Immature natural killer cell (primary cell): ENCODE data around the gene SYNJ2. TPM values are rescaled to one million over a fixed set of nuclear protein-coding genes. Genes with fewer than 3 reads are reported as not detected.

ENCODE experiments used
- DNase-seq, 3 donors: peaks; one replicate each; pipeline ENCODE4 v3.0.0; 2022; ENCODE audit warnings: mixed read lengths in 1 of 3
- H3K27ac Mint-ChIP-seq, 6 donors: one replicate each; pipeline ENCODE4 v1.8.0; 2020; ENCODE audit warnings: mixed read lengths in 6 of 6, mild to moderate bottlenecking in 5 of 6, inconsistent platforms in 4 of 6, moderate library complexity in 3 of 6
- H3K27me3 Mint-ChIP-seq, 3 donors: one replicate each; pipeline ENCODE4 v1.8.0; 2020 to 2021; ENCODE audit warnings: low read depth in 3 of 3, mild to moderate bottlenecking in 3 of 3, mixed read lengths in 3 of 3, moderate library complexity in 3 of 3, inconsistent platforms in 1 of 3
- H3K36me3 Mint-ChIP-seq, 3 donors: one replicate each; pipeline ENCODE4 v1.8.0; 2020; ENCODE audit warnings: mixed read lengths in 3 of 3, inconsistent platforms in 2 of 3, mild to moderate bottlenecking in 2 of 3
- H3K4me1 Mint-ChIP-seq, 2 donors: one replicate each; pipeline ENCODE4 v1.8.0; 2020; ENCODE audit warnings: inconsistent platforms in 2 of 2, mild to moderate bottlenecking in 2 of 2, mixed read lengths in 2 of 2, moderate library complexity in 1 of 2
- H3K4me3 Mint-ChIP-seq, 5 donors: one replicate each; pipeline ENCODE4 v1.8.0; 2020; ENCODE audit warnings: mild to moderate bottlenecking in 5 of 5, mixed read lengths in 5 of 5, inconsistent platforms in 3 of 5, moderate library complexity in 3 of 5
- H3K9me3 Mint-ChIP-seq, 6 donors: one replicate each; pipeline ENCODE4 v1.8.0; 2020; ENCODE audit warnings: mild to moderate bottlenecking in 6 of 6, mixed read lengths in 6 of 6, inconsistent platforms in 4 of 6, moderate library complexity in 3 of 6
- polyA plus RNA-seq, 3 donors: library from polyadenylated mRNA; unstranded; fragments of 300-500 nt; fragmentation: Illumina TruSeq; gene quantifications; one replicate each; pipeline ENCODE4 v1.2.3, GENCODE V29; 2021

Gene SYNJ2
- polyA plus RNA-seq, 3 donors from 2014 or later, result 8.7 to 22.0 (median 12.5) TPM

DNA sequence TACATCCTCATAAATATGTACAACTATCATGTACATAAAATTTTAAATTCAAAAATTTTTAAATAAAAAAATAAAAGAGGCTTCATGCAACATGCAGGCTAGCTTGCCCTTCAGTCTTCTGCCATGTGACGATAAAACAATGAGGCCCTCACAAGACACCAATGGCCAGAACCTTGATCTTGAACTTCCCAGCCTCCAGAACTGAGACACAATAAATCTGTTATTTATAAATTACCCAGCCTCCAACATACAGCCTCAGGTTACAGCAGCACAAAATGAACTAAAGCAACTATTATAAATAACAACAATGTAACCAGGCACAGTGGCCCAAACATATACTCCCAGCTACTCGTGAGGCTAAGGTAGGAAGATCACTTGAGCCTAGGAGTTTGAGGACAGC, 143.6 kb downstream of the SYNJ2 start:
- Mint-ChIP-seq H3K27me3 (peaks cover 0 to 2% (median 0%) of the 10 kb centered on the region in 3 donors), H3K27ac (no peak overlapping the region), H3K9me3 (no peaks in the 10 kb centered on the region), H3K4me1 (no peaks in the 10 kb centered on the region), H3K36me3 (peaks cover 18 to 41% (median 35%) of the 10 kb centered on the region in 3 donors), H3K4me3 (no peak overlapping the region)
- no peak for DNase-seq

DNA sequence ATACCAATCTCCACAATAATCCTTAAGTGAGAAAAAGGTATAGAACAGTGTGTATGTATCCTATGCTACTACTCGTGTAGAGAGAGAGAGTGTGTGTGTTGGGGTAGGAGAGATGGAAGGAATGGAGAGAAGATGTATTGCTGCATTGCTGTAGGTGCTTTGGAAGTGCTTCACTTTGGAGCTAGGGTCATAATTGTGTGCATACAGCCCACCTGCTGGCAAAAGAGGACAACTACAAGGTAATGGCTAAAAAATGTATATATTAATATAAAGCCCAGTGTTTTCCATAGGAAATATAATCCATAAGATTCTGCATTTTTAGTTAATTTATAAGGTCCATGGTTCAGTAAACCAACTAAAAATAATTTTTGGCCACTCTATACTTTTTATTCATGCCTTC, 150.3 kb downstream of the SYNJ2 start:
- DNase-seq, result peak in 2 of 3 donors; percentile 2 to 3
- peaks cover 0 to 18% (median 14%) of the 10 kb centered on the region in 3 donors for H3K36me3 Mint-ChIP-seq
- no peaks in the 10 kb centered on the region for H3K27me3 Mint-ChIP-seq
- no peak overlapping the region for H3K27ac Mint-ChIP-seq
- H3K4me3 Mint-ChIP-seq, result no peak overlapping the region
- no peaks in the 10 kb centered on the region for H3K4me1 Mint-ChIP-seq
- no peaks in the 10 kb centered on the region for H3K9me3 Mint-ChIP-seq

DNA sequence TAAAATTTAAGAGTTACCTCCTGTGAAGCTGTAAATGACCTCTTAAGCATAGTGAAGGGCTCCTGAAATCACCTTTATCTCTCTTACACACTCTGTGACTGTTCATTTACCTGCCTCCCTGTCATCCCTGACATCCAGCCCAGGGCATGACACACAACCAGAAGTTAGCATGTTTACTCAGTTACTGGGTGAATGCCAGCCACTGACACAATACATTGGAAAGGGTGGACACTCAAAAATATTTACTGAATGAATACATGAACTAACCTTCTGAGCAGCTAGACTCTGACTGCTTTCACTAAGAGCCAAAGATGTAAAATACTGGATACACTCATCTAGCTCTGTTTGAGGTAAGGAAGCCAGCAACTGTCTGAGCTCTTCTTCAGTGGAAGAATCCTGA, 161.1 kb downstream of the SYNJ2 start:
- no peak for DNase-seq
- Mint-ChIP-seq H3K27ac (no peak overlapping the region), H3K9me3 (no peaks in the 10 kb centered on the region), H3K27me3 (no peaks in the 10 kb centered on the region), H3K4me3 (no peak overlapping the region), H3K36me3 (peaks cover 11 to 44% (median 23%) of the 10 kb centered on the region in 3 donors), H3K4me1 (peaks cover 0 to 13% of the 10 kb centered on the region in 2 donors)

DNA sequence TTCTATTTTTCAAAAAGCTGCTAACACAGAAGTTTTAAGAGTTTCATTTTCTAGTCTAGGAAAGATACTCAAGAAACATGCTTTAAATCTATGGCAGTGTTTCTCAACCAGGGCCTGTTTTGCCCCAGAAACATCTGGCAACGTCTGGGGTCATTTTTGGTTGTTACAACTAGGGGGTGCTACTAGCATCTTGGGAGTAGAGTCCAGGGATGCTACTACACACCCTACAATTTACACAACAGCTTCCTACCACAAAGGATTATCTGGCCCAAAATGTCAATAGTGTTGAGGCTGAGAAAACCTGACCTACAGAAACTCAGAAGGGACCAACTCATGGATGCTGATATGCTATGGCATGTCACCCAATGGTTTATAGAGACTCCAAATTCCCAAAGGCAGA, 162.0 kb downstream of the SYNJ2 start:
- peaks cover 15 to 43% (median 27%) of the 10 kb centered on the region in 3 donors for H3K36me3 Mint-ChIP-seq
- no peaks in the 10 kb centered on the region for H3K27me3 Mint-ChIP-seq
- no peak overlapping the region for H3K27ac Mint-ChIP-seq
- no peak for DNase-seq
- H3K4me1 Mint-ChIP-seq, result peaks cover 0 to 6% of the 10 kb centered on the region in 2 donors
- no peak overlapping the region for H3K4me3 Mint-ChIP-seq
- no peaks in the 10 kb centered on the region for H3K9me3 Mint-ChIP-seq

Other genes with a start within 250 kb of the SYNJ2 start
- 1 to 10 TPM; 3.4 to 6.7 (median 5.5) TPM for gene SNX9, start 158.6 kb upstream of the SYNJ2 start, polyA plus RNA-seq
- 1 to 10 TPM in 1 of 3 donors, under 1 TPM in 1, not detected in 1; 0.80 to 3.9 TPM for gene SERAC1, start 186.4 kb downstream of the SYNJ2 start, polyA plus RNA-seq
- 10 to 100 TPM; 17.7 to 22.9 (median 22.2) TPM for gene GTF2H5, start 186.5 kb downstream of the SYNJ2 start, polyA plus RNA-seq